Fibroblast of the aortic adventitia (primary cell): ENCODE data around the gene MUS81. TPM values are rescaled to one million over a fixed set of nuclear protein-coding genes. Genes with fewer than 3 reads are reported as not detected.

Experiments used
- DNase-seq: peaks from one replicate; pipeline ENCODE4 v3.0.0-alpha.2; 2010; ENCODE audit warnings: low read depth
- H3K4me3 ChIP-seq: 2 replicates; pipeline ENCODE4 v1.5.1; 2011; ENCODE audit warnings: low read depth, mild to moderate bottlenecking, control low read depth, low read length, moderate library complexity
- CTCF ChIP-seq: IDR thresholded peaks from 2 replicates; pipeline ENCODE4 v1.5.1; 2011; ENCODE audit warnings: mild to moderate bottlenecking, low read length, control low read depth, inconsistent platforms; ENCODE audit not compliant: insufficient read depth
- total RNA-seq: library from RNA; depleted of rRNA; stranded (reverse); fragments of >200 nt; gene quantifications from 2 replicates; pipeline ENCODE4 v1.2.3, GENCODE V29; 2012; ENCODE audit warnings: low replicate concordance

Gene MUS81
- total RNA-seq, 1 donor, result 31.8 TPM

- TF ChIP-seq CTCF, result no peak
- H3K4me3 ChIP-seq, result no peak overlapping the region
- no peak for DNase-seq
These were observed 6.5 kb downstream of the MUS81 start for GRCh38 chr11:65866509-65867283.

- no peak overlapping the region for H3K4me3 ChIP-seq
- no peak for DNase-seq
- no peak for TF ChIP-seq CTCF
These were observed 7.2 kb downstream of the MUS81 start for GRCh38 chr11:65867284-65868071.

- TF ChIP-seq CTCF, result no peak
- H3K4me3 ChIP-seq, result no peak overlapping the region
- DNase-seq, result no peak
These were observed 7.9 kb downstream of the MUS81 start for GRCh38 chr11:65868076-65868667.

GRCh38 chr11:65868907-65869306, 8.7 kb downstream of the MUS81 start:
- no peak for TF ChIP-seq CTCF
- no peak for DNase-seq

GRCh38 chr11:65869643-65870306, 9.5 kb downstream of the MUS81 start:
- no peak for DNase-seq
- H3K4me3 ChIP-seq, result no peak overlapping the region
- no peak for TF ChIP-seq CTCF

More at GRCh38 chr11:65868907-65869306, 8.7 kb downstream of the MUS81 start:
- H3K4me3 ChIP-seq, result no peak overlapping the region

GRCh38 chr11:65870307-65870658, 10.1 kb downstream of the MUS81 start:
- no peak for TF ChIP-seq CTCF
- DNase-seq, result no peak
- no peak overlapping the region for H3K4me3 ChIP-seq
